GM19324 (cell line): ENCODE data around the gene SPIRE1.
"Not testable (repeated sequence)": the region's sequence is repeated elsewhere in the genome, so short reads cannot be mapped to it uniquely, and the experiment has no call there.

Experiments used
- ATAC-seq: cut with Tn5 transposase; IDR thresholded peaks from one replicate; pipeline ENCODE4 v1.9.1; 2021; ENCODE audit warnings: mild to moderate bottlenecking, moderate library complexity; ENCODE audit not compliant: unreplicated experiment, low FRiP score

Gene SPIRE1

GRCh38 chr18:12426924-12427323 lies 231.0 kb downstream of the SPIRE1 start:
- no peak for ATAC-seq

GRCh38 chr18:12424252-12424651 lies 233.7 kb downstream of the SPIRE1 start:
- no peak for ATAC-seq

GRCh38 chr18:12423820-12424219 lies 234.1 kb downstream of the SPIRE1 start:
- ATAC-seq: no peak

GRCh38 chr18:12423393-12423792 lies 234.5 kb downstream of the SPIRE1 start:
- no peak for ATAC-seq

GRCh38 chr18:12422936-12423335 lies 235.0 kb downstream of the SPIRE1 start:
- no peak for ATAC-seq

GRCh38 chr18:12421732-12422131 lies 236.2 kb downstream of the SPIRE1 start:
- no peak for ATAC-seq

GRCh38 chr18:12420821-12421421 lies 237.0 kb downstream of the SPIRE1 start:
- no peak for ATAC-seq

GRCh38 chr18:12417687-12418086 lies 240.2 kb downstream of the SPIRE1 start:
- ATAC-seq: no peak

- ATAC-seq: no peak
Observed at GRCh38 chr18:12416098-12416729, 241.7 kb downstream of the SPIRE1 start.

GRCh38 chr18:12411456-12411855 lies 246.5 kb downstream of the SPIRE1 start:
- ATAC-seq: no peak

- not testable (repeated sequence) for ATAC-seq
Observed at GRCh38 chr18:12410747-12411146, 247.2 kb downstream of the SPIRE1 start.

- ATAC-seq: no peak
Observed at GRCh38 chr18:12410081-12410481, 247.8 kb downstream of the SPIRE1 start.

GRCh38 chr18:12409469-12409868 lies 248.4 kb downstream of the SPIRE1 start:
- ATAC-seq: no peak

- no peak for ATAC-seq
Observed at GRCh38 chr18:12408247-12408869, 249.5 kb downstream of the SPIRE1 start.

- no peak for ATAC-seq
Observed at GRCh38 chr18:12406371-12407111, 251.4 kb downstream of the SPIRE1 start.

- ATAC-seq: no peak
Observed at GRCh38 chr18:12405066-12405465, 252.8 kb downstream of the SPIRE1 start.

- ATAC-seq: no peak
Observed at GRCh38 chr18:12403601-12404506, 254.1 kb downstream of the SPIRE1 start.

- ATAC-seq: no peak
Observed at GRCh38 chr18:12401881-12402280, 256.0 kb downstream of the SPIRE1 start.

- no peak for ATAC-seq
Observed at GRCh38 chr18:12399231-12399630, 258.7 kb downstream of the SPIRE1 start.

GRCh38 chr18:12398625-12399024 lies 259.3 kb downstream of the SPIRE1 start:
- no peak for ATAC-seq
